H9 (cell line): Measurements from ENCODE around the gene ECE1. TPM values are rescaled to one million over a fixed set of nuclear protein-coding genes. Genes with fewer than 3 reads are reported as not detected.

ENCODE experiments used
- DNase-seq: peaks from one replicate; pipeline ENCODE4 v3.0.0-alpha.2; 2017
- H2AFZ ChIP-seq: one replicate; pipeline ENCODE4 v1.6.1; 2013; ENCODE audit warnings: mild to moderate bottlenecking, low read length, control low read depth, moderate library complexity
- H2AK5ac ChIP-seq: 2 replicates; pipeline ENCODE4 v1.6.1; 2013; ENCODE audit warnings: low read length, control low read depth, mixed read lengths; ENCODE audit not compliant: insufficient read length
- H2BK120ac ChIP-seq: one replicate; pipeline ENCODE4 v1.6.1; 2013; ENCODE audit warnings: low read depth, mild to moderate bottlenecking, low read length, control low read depth, inconsistent platforms; ENCODE audit not compliant: poor library complexity, severe bottlenecking
- H2BK12ac ChIP-seq: 2 replicates; pipeline ENCODE4 v1.6.1; 2013; ENCODE audit warnings: low read length, control low read depth, mixed read lengths, low read depth; ENCODE audit not compliant: insufficient read length
- H2BK15ac ChIP-seq: 2 replicates; pipeline ENCODE4 v1.6.1; 2013; ENCODE audit warnings: low read depth, low read length, control low read depth
- H2BK20ac ChIP-seq: one replicate; pipeline ENCODE4 v1.6.1; 2013; ENCODE audit warnings: low read depth, mild to moderate bottlenecking, low read length, control low read depth, inconsistent platforms; ENCODE audit not compliant: poor library complexity, severe bottlenecking
- H2BK5ac ChIP-seq: 2 replicates; pipeline ENCODE4 v1.6.1; 2013; ENCODE audit warnings: low read length, control low read depth, mixed read lengths; ENCODE audit not compliant: insufficient read length
- H3K14ac ChIP-seq: 2 replicates; pipeline ENCODE4 v1.6.1; 2013; ENCODE audit warnings: low read length, control low read depth; ENCODE audit not compliant: insufficient read depth
- H3K18ac ChIP-seq: 2 replicates; pipeline ENCODE4 v1.6.1; 2013; ENCODE audit warnings: low read depth, mild to moderate bottlenecking, mixed read lengths, low read length, control low read depth; ENCODE audit not compliant: insufficient read length
- H3K23ac ChIP-seq: 2 replicates; pipeline ENCODE4 v1.6.1; 2013; ENCODE audit warnings: low read length, control low read depth, mixed read lengths, low read depth; ENCODE audit not compliant: insufficient read length
- H3K23me2 ChIP-seq: 2 replicates; pipeline ENCODE4 v1.6.1; 2013; ENCODE audit warnings: low read depth, mild to moderate bottlenecking, mixed read lengths, low read length, control low read depth; ENCODE audit not compliant: insufficient read length, poor library complexity, severe bottlenecking
- H3K27ac ChIP-seq: 2 replicates; pipeline ENCODE4 v1.5.1; 2013; ENCODE audit warnings: low read length, control low read depth, mixed read lengths, low read depth; ENCODE audit not compliant: insufficient read length
- H3K27me3 ChIP-seq: 2 replicates; pipeline ENCODE4 v1.6.1; 2013; ENCODE audit warnings: low read length, control low read depth, inconsistent platforms; ENCODE audit not compliant: insufficient read depth
- H3K4ac ChIP-seq: 2 replicates; pipeline ENCODE4 v1.6.1; 2013; ENCODE audit warnings: low read depth, mild to moderate bottlenecking, control low read depth, inconsistent platforms, low read length, moderate library complexity
- H3K4me1 ChIP-seq: 2 replicates; pipeline ENCODE4 v1.6.1; 2013; ENCODE audit warnings: low read length, control low read depth, inconsistent platforms; ENCODE audit not compliant: insufficient read depth
- H3K4me2 ChIP-seq: 2 replicates; pipeline ENCODE4 v1.6.1; 2013; ENCODE audit warnings: low read length, control low read depth, mixed read lengths; ENCODE audit not compliant: insufficient read length, insufficient read depth
- H3K56ac ChIP-seq: 2 replicates; pipeline ENCODE4 v1.6.1; 2013; ENCODE audit warnings: low read depth, mild to moderate bottlenecking, mixed read lengths, low read length, control low read depth; ENCODE audit not compliant: insufficient read length
- H3K79me1 ChIP-seq: 2 replicates; pipeline ENCODE4 v1.6.1; 2013; ENCODE audit warnings: low read depth, mild to moderate bottlenecking, moderate library complexity, low read length, control low read depth, inconsistent platforms; ENCODE audit not compliant: insufficient read depth, poor library complexity, severe bottlenecking
- H3K79me2 ChIP-seq: 2 replicates; pipeline ENCODE4 v1.6.1; 2013; ENCODE audit warnings: low read length, control low read depth, inconsistent platforms; ENCODE audit not compliant: insufficient read depth
- H3K9ac ChIP-seq: 2 replicates; pipeline ENCODE4 v1.6.1; 2013; ENCODE audit warnings: low read length, control low read depth, mixed read lengths; ENCODE audit not compliant: insufficient read length; ENCODE audit errors: extremely low read depth
- H3K9me3 ChIP-seq: one replicate; pipeline ENCODE4 v1.6.1; 2013; ENCODE audit warnings: low read depth, low read length, inconsistent platforms; ENCODE audit not compliant: control insufficient read depth
- H3T11ph ChIP-seq: one replicate; pipeline ENCODE4 v1.6.1; 2013; ENCODE audit warnings: mild to moderate bottlenecking, low read length, control low read depth, inconsistent platforms
- H4K20me1 ChIP-seq: one replicate; pipeline ENCODE4 v1.6.1; 2013; ENCODE audit not compliant: control insufficient read depth, insufficient read length, insufficient read depth
- H4K5ac ChIP-seq: 2 replicates; pipeline ENCODE4 v1.6.1; 2013; ENCODE audit warnings: low read depth, mild to moderate bottlenecking, mixed read lengths, low read length, control low read depth; ENCODE audit not compliant: insufficient read length
- H4K8ac ChIP-seq: replicated peaks from 2 replicates; pipeline ENCODE4 v1.6.1; 2013; ENCODE audit warnings: low read length, control low read depth, mixed read lengths, low read depth; ENCODE audit not compliant: insufficient read length
- H4K91ac ChIP-seq: 2 replicates; pipeline ENCODE4 v1.6.1; 2013; ENCODE audit warnings: low read depth, mild to moderate bottlenecking, moderate library complexity, mixed read lengths, low read length, control low read depth; ENCODE audit not compliant: insufficient read length
- H3K27ac Mint-ChIP-seq, 3 experiments: 2 replicates in 2 of 3; 3 replicates in 1 of 3; pipeline ENCODE4 v1.8.0; 2020 to 2021; ENCODE audit warnings: mixed read lengths in 3 of 3, mild to moderate bottlenecking in 1 of 3, moderate library complexity in 1 of 3
- H3K27me3 Mint-ChIP-seq: 2 replicates; pipeline ENCODE4 v1.8.0; 2021; ENCODE audit warnings: low read depth, mild to moderate bottlenecking, moderate library complexity, mixed read lengths
- H3K36me3 Mint-ChIP-seq, 3 experiments: 2 replicates in 2 of 3; 3 replicates in 1 of 3; pipeline ENCODE4 v1.8.0; 2020 to 2021; ENCODE audit warnings: low read depth in 3 of 3, mixed read lengths in 3 of 3; ENCODE audit not compliant: insufficient read depth in 1 of 3
- H3K4me1 Mint-ChIP-seq, 2 experiments: 2 replicates each; pipeline ENCODE4 v1.8.0; 2020; ENCODE audit warnings: mixed read lengths in 2 of 2
- H3K4me3 Mint-ChIP-seq, 2 experiments: 2 replicates in 1 of 2; 3 replicates in 1 of 2; pipeline ENCODE4 v1.8.0; 2020 to 2021; ENCODE audit warnings: mild to moderate bottlenecking in 2 of 2, mixed read lengths in 2 of 2, moderate library complexity in 1 of 2
- H3K9me3 Mint-ChIP-seq, 2 experiments: 2 replicates in 1 of 2; 3 replicates in 1 of 2; pipeline ENCODE4 v1.8.0; 2020; ENCODE audit warnings: mild to moderate bottlenecking in 2 of 2, mixed read lengths in 2 of 2, moderate library complexity in 1 of 2
- WGBS: extraction: QIAGEN DNeasy Blood & Tissue Kit; methylation state at CpG from one replicate; pipeline ENCODE4 v1.1.7; 2013; ENCODE audit warnings: missing lambda C conversion rate, low lambda C conversion rate, mixed read lengths; ENCODE audit not compliant: insufficient read length; ENCODE audit errors: extremely low coverage; 5-methylcytosine and 5-hydroxymethylcytosine counted together
- total RNA-seq: library from RNA; stranded (reverse); gene quantifications from 2 replicates; pipeline ENCODE4 v1.2.1, GENCODE V29; 2021
- TF ChIP-seq, protein P1 (sequence below): fragments of 200-600 bp; sonication (generic); conservative IDR thresholded peaks from 3 replicates; pipeline ENCODE4 v1.8.0; 2021; ENCODE audit warnings: antibody characterized with exemption, mild to moderate bottlenecking

The ECE1 gene
- total RNA-seq, 1 experiment from 2014 or later: 31.1 TPM

DNA sequence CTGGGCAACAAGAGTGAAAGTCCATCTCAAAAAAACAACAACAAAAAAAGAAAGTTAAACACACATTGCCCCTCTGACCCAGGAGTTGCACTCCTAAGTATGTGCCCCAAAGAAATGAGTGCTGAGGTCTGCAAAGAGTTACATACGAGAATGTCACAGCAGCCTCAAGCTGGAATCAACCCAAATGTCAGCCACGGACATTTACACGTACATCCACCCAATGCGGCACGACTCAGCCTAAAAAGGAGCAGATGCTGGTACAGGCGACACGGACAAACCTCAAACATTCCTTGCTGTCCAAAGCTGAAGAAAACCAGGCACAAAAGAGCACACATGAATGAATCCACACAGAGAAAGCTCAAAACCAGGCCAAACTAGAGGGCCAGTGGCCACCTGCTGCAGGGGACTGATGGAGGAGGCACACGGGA is 46.8 kb upstream of the ECE1 start:
- Histone ChIP-seq H4K8ac (no peak overlapping the region), H3K18ac (no peak overlapping the region), H2BK15ac (no peak overlapping the region), H3T11ph (no peak overlapping the region), H3K23me2 (no peaks in the 10 kb centered on the region), H2BK12ac (no peak overlapping the region), H3K4me2 (no peak overlapping the region), H2BK120ac (no peak overlapping the region), H4K20me1 (no peaks in the 10 kb centered on the region), H3K23ac (no peak overlapping the region), H3K4me1 (no peaks in the 10 kb centered on the region), H3K9me3 (no peaks in the 10 kb centered on the region), H3K27ac (no peak overlapping the region), H3K79me1 (no peaks in the 10 kb centered on the region), H3K79me2 (0 out of 2 replicates have a peak, but pooled peaks cover 2% of the 10 kb centered on the region), H3K9ac (no peak overlapping the region), H2BK20ac (no peak overlapping the region), H4K91ac (no peak overlapping the region), H2AK5ac (no peak overlapping the region), H3K27me3 (no peaks in the 10 kb centered on the region), H2AFZ (no peak overlapping the region), H2BK5ac (no peak overlapping the region), H3K4ac (no peak overlapping the region), H3K56ac (no peak overlapping the region), H3K14ac (no peak overlapping the region; the same call in 1 of the 2 replicates), H4K5ac (no peak overlapping the region)
- TF ChIP-seq, protein P1, sequence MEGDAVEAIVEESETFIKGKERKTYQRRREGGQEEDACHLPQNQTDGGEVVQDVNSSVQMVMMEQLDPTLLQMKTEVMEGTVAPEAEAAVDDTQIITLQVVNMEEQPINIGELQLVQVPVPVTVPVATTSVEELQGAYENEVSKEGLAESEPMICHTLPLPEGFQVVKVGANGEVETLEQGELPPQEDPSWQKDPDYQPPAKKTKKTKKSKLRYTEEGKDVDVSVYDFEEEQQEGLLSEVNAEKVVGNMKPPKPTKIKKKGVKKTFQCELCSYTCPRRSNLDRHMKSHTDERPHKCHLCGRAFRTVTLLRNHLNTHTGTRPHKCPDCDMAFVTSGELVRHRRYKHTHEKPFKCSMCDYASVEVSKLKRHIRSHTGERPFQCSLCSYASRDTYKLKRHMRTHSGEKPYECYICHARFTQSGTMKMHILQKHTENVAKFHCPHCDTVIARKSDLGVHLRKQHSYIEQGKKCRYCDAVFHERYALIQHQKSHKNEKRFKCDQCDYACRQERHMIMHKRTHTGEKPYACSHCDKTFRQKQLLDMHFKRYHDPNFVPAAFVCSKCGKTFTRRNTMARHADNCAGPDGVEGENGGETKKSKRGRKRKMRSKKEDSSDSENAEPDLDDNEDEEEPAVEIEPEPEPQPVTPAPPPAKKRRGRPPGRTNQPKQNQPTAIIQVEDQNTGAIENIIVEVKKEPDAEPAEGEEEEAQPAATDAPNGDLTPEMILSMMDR: no peak
- Mint-ChIP-seq H3K9me3 (no peaks in the 10 kb centered on the region), H3K4me3 (no peak overlapping the region), H3K27me3 (peaks cover 5% of the 10 kb centered on the region), H3K4me1 (peaks cover 31 to 57% of the 10 kb centered on the region in 2 experiments), H3K27ac (no peak overlapping the region; a peak in 1 of 7 replicates), H3K36me3 (no peaks in the 10 kb centered on the region; a peak in 1 of 7 replicates)
- no peak for DNase-seq
- WGBS: no CpG with 5 or more reads among the region's 8 CpGs
